Fibroblast of gingiva (primary cell): ENCODE data around the gene OR9Q1.

Experiments used
- DNase-seq: peaks from one replicate; pipeline ENCODE4 v3.0.0-alpha.2; 2011; ENCODE audit warnings: low read depth

Gene OR9Q1

DNA sequence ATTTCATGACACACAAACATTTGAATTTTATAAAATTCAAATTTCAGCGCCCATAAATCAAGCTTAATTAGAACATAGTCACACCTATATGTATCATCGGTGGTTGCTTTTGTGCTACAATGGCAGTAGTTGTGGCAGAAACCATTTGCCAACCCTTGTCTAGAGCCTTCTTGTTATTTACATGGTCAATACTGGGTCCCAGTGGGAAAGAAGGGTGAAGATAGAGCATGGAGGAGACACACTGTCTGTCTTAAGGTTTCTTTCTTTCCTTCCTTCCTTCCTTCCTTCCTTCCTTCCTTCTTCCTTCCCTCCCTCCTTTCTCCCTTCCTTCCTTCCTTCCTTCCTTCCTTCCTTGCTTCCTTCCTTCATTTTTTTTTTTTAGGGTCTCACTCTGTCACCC lies 10.8 kb downstream of the OR9Q1 start:
- DNase-seq, result no peak

DNA sequence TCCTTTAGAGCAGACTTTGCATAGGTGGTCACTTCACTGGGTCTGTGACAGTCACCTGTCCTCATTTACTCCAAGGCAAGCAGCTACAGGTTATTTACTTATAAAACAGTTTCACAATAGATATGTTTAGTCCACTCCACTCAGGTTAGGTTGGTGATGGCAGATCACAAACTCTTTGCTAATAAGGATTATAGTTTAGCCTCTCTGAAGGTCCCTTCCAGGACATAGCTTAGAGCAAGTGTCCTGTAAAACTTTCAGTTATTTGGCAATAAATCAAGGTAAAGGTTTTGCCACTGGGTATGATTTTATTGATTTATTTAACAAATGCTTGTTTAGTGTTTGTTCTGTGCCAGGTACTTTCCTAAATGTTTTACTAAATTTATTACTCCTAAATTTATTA lies 15.9 kb downstream of the OR9Q1 start:
- DNase-seq, result no peak

- DNase-seq, result no peak
Measured at GRCh38 chr11:58043379-58043778, 19.7 kb downstream of the OR9Q1 start.

- DNase-seq, result no peak
Measured at GRCh38 chr11:58046231-58046630, 22.6 kb downstream of the OR9Q1 start.

GRCh38 chr11:58047818-58048217 lies 24.1 kb downstream of the OR9Q1 start:
- DNase-seq, result no peak

DNA sequence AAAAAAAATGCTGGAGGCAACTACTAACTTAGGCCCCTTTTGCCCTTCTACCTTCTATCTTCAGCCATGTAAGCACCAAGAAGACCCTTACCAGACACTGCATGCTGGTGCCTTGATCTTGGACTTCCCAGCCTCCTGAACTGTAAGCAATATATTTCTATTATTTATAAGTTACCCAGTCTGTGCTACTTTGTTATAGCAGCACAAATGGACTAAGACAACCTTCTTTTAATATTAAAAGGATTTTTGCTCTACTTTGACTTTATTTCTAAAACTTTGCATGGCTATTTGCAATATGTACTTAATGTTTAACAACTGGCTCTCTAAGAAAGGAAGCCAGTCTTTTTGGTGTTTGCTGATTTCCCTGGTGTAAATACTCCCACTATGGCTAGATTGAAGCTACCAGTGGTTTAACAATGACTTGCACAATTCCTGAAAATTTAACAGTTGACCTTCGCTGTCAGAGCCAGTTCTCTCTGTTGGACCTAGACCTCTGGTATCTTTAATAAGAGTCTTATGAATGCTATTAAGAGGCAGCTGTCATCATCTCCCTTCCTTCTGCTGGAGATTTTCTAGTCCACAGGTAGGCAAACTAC lies 32.2 kb downstream of the OR9Q1 start:
- no peak for DNase-seq

GRCh38 chr11:58057481-58057880 lies 33.8 kb downstream of the OR9Q1 start:
- DNase-seq, result no peak

GRCh38 chr11:58058276-58059006 lies 34.8 kb downstream of the OR9Q1 start:
- no peak for DNase-seq

- no peak for DNase-seq
Measured at GRCh38 chr11:58059007-58059350, 35.3 kb downstream of the OR9Q1 start.

GRCh38 chr11:58060535-58060934 lies 36.9 kb downstream of the OR9Q1 start:
- no peak for DNase-seq

GRCh38 chr11:58060939-58061672 lies 37.4 kb downstream of the OR9Q1 start:
- DNase-seq, result no peak

DNA sequence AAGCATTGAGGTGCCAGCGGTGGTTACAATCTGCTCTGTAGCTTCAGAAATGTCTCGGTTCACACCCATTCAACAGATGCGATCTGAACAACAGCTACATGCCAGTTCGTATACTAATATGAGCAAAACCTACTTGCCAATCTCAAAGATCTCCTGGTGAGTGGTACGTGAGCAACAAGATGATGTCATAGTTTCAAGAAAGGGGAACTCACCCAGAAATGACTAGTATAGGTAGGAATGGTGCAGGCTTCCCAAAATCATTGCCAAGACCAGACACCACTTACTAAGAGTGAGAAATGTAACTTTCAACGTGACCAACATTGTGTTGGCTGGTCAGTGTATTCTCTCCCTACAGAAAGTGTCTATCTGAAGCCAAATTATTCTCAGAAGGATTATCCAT lies 38.1 kb downstream of the OR9Q1 start:
- DNase-seq, result no peak

DNA sequence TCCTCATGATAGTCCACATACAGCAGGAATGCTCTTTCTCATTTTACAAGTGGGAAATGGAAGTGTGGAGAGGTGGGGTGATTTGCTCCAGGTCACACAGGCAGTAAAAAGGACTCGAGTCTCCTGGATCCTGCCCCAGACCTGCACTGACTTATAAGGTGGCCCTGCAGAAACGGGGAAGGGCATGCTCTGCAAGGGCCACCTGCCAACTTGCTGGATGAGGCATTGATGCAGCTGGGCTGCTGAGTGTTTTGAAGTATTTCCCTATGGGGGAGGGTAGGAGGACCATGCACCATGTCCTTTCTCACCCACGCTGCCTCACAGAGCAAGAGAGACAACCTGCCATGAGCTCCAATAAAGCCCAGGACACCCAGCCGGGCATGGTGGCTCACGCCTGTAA lies 44.0 kb downstream of the OR9Q1 start:
- no peak for DNase-seq

GRCh38 chr11:58068655-58069054 lies 45.0 kb downstream of the OR9Q1 start:
- DNase-seq, result no peak

DNA sequence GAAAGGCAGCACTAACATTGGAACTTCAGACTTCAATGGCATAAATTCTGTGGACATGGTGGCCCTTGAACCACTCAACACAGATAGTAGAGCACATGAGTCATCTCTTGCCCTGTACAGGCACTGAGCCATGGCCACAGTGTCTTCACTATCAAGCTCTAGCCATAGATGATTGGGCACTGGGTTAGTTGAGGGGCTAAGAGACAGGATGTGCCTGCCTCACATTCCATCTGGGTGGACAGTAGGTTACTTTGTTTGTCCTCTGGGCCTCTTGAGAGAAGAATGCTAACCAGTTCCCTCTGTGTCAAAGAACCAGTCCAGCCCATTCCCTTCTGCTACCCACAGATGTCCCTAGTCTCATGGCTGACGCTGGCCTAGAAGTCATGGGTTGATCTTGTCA lies 46.9 kb downstream of the OR9Q1 start:
- DNase-seq, result no peak

GRCh38 chr11:58075781-58076180 lies 52.1 kb downstream of the OR9Q1 start:
- DNase-seq, result no peak

- DNase-seq, result no peak
Measured at GRCh38 chr11:58086528-58086927, 62.8 kb downstream of the OR9Q1 start.

- no peak for DNase-seq
Measured at GRCh38 chr11:58097437-58097836, 73.8 kb downstream of the OR9Q1 start.

DNA sequence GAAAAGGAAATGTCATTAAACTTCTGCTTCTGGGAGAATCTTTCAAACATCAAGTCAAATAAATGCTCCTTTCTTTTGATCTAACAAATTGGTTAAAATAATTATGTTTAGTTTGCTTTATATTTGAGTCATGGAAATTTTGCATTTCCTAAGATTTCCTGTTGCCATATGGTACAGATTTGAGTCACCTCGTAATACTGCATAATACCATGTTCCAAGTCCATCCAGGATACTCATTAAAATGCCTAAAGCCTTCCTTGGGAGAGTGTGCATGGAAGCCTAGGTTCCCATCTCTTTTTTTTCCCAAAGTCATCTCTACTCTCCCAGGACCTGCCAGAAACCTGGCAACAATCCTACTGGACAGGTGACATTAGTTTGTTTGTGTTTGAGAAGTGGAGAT lies 97.4 kb downstream of the OR9Q1 start:
- DNase-seq, result no peak

DNA sequence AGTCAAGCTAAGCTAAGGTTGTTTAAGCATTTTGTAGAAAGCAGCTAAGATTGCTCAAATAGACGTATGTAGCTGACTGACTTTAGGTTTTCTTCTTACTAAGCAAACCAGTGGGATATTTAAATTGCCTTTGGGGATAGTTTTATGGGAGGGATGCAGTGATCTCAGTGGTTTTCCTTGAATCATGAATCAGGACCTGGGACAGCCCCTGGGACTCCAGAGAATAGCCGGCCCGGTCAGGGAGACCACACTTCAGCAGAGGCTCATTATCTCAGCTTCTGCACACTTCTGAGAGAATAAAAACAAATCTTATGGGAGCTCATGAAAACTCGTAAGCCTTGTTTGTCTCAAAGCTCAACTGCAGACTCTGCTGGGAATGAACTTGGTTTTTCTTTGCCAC lies 101.8 kb downstream of the OR9Q1 start, which contains the start of gene OR9I1:
TSS of gene OR9I1 (minus strand) at position 62 of the 400 bp plus-strand sequence. CDS start 6,086 bp downstream, outside the sequence.
- DNase-seq, result no peak

GRCh38 chr11:58127350-58127749 lies 103.7 kb downstream of the OR9Q1 start:
- no peak for DNase-seq

DNA sequence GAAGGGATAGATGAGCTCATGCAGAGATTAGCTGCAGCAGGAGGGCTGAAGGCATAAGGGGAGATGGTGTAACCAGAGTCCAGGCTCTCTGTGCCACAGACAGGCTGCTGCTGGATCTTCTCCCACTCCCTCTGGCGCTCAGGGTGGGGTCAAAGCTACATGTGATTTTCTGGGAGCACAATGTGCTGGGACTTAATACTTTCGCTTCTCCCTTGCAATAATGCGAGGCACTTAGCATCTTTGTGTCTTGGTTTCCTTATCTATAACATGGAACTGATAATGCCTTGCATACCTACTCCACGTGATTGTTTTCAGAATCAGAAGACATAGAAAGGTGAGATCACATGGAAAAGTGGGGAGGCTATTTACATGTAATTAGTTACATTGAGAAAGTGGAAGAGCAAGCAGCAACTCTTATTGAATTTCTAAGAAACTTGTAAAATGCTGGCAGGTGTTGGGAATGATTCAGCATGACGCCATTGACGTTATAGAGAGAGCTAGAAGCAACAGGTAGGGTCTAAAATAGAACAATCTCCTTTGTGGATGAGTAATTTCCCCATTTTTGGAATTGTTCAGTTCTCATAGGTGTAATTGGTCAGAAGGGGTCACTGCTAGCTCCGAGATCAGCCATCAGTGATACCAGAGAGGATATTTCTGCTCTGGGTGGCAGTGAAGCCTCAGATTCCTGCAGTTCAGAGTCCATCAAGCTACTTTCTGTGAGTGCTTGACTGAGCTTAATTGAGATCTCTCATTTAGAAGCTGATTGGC lies 109.8 kb downstream of the OR9Q1 start:
- DNase-seq, result no peak

GRCh38 chr11:58134151-58134550 lies 110.5 kb downstream of the OR9Q1 start:
- no peak for DNase-seq
